DMS53 treated with DMSO at 0.1 percent for 48 hours (cell line): ENCODE data around the gene SPEG.

Source experiments
- DNase-seq: peaks from one replicate; lab custom pipeline; 2025; ENCODE audit not compliant: unreplicated experiment; lab: John Stamatoyannopoulos, UW

SPEG gene

DNA sequence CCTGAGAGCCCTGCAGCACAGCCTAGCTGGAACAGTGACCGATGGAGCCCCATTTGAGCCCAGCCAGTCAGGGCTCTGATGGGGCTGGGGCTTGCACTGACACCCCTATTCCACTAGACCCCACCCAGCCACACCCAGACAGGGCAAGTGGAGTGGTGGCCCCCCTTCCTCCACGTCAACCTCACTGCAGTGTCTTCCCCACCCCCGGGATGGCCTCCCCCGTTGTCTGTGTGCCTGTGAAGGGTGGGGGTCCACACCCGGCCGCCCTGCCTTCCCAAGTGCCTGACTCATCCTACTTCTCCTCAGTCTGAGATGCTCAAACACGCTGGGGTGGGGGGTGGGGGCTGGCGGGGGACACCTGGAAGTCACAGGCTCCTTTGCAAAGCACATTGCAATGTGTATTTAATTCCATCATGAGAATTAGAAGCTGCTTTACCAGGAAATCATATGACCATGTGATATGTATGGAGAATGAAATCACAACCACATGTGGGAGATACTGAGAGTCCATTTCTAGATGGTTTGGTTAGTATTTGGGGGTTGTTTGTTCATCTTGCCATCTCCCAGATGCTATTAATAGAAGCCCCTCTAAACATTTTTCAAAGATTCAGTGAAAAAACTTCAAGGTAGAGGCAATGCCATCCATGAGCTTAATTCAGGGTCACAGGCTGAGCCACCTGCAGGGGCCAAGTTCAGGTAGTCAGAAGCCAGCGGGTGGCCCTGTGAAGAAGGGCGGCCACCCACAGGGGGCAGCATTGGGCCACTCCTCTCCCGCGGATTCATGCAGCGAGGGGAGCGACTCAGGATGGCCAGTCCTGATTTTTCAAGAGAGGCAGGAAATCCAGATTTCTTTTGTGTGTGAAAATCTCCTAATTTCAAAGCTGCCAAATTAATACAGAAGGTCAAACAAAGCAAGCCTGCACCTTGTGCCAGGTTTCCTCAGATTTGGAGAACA lies 41.3 kb downstream of the SPEG start:
- peak; percentile 58 for DNase-seq

- no peak for DNase-seq
Measured at GRCh38 chr2:219476652-219477151, 42.1 kb downstream of the SPEG start.

GRCh38 chr2:219477179-219477578 lies 42.5 kb downstream of the SPEG start:
- no peak for DNase-seq

GRCh38 chr2:219477815-219478214 lies 43.2 kb downstream of the SPEG start:
- no peak for DNase-seq

GRCh38 chr2:219478916-219479315 lies 44.3 kb downstream of the SPEG start:
- no peak for DNase-seq

DNA sequence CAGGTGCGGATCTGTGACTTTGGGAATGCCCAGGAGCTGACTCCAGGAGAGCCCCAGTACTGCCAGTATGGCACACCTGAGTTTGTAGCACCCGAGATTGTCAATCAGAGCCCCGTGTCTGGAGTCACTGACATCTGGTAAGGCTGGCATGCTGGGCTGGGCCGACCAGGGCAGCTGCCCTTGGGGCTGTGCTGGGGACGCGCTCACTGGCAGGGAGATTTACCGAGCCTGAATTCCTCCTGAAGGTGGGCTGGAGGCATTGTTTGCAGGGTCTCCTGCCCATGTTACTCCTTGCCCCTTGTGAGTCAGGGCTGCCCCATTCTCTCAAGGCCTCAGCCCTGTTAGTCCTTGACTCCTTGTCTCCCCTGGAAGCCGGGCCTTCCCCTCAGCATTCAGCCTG lies 45.4 kb downstream of the SPEG start:
- no peak for DNase-seq

DNA sequence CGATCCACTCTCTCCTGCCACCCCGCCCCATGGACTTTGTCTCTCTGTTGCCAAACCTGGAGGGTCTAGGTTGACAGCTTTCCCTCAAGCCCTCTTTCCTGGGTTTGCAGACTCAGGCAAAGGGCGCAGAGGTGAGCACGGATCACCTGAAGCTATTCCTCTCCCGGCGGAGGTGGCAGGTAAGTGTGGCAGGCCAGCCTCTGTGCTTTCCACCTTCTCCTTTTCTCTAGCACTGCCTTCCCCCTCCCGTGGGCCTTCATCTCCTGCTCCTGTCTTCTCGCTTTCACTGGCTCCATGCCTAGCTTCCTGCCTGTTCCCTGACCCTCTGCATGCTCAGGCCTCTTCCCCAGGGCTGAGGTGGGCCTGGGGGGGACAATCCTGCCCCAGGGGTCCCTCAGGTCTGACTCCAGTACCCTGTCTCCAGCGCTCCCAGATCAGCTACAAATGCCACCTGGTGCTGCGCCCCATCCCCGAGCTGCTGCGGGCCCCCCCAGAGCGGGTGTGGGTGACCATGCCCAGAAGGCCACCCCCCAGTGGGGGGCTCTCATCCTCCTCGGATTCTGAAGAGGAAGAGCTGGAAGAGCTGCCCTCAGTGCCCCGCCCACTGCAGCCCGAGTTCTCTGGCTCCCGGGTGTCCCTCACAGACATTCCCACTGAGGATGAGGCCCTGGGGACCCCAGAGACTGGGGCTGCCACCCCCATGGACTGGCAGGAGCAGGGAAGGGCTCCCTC lies 48.2 kb downstream of the SPEG start:
- DNase-seq: no peak

DNA sequence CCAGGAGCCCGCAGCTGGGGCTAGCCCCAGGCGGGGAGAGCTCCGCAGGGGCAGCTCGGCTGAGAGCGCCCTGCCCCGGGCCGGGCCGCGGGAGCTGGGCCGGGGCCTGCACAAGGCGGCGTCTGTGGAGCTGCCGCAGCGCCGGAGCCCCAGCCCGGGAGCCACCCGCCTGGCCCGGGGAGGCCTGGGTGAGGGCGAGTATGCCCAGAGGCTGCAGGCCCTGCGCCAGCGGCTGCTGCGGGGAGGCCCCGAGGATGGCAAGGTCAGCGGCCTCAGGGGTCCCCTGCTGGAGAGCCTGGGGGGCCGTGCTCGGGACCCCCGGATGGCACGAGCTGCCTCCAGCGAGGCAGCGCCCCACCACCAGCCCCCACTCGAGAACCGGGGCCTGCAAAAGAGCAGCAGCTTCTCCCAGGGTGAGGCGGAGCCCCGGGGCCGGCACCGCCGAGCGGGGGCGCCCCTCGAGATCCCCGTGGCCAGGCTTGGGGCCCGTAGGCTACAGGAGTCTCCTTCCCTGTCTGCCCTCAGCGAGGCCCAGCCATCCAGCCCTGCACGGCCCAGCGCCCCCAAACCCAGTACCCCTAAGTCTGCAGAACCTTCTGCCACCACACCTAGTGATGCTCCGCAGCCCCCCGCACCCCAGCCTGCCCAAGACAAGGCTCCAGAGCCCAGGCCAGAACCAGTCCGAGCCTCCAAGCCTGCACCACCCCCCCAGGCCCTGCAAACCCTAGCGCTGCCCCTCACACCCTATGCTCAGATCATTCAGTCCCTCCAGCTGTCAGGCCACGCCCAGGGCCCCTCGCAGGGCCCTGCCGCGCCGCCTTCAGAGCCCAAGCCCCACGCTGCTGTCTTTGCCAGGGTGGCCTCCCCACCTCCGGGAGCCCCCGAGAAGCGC lies 49.1 kb downstream of the SPEG start:
- no peak for DNase-seq

DNA sequence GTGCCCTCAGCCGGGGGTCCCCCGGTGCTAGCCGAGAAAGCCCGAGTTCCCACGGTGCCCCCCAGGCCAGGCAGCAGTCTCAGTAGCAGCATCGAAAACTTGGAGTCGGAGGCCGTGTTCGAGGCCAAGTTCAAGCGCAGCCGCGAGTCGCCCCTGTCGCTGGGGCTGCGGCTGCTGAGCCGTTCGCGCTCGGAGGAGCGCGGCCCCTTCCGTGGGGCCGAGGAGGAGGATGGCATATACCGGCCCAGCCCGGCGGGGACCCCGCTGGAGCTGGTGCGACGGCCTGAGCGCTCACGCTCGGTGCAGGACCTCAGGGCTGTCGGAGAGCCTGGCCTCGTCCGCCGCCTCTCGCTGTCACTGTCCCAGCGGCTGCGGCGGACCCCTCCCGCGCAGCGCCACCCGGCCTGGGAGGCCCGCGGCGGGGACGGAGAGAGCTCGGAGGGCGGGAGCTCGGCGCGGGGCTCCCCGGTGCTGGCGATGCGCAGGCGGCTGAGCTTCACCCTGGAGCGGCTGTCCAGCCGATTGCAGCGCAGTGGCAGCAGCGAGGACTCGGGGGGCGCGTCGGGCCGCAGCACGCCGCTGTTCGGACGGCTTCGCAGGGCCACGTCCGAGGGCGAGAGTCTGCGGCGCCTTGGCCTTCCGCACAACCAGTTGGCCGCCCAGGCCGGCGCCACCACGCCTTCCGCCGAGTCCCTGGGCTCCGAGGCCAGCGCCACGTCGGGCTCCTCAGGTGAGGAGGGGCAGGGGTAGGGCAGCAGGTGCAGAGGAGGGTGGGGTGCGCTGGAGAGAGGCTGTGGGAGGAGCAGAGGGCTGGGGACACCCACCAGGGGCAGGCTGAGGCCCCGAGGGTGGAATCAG lies 49.9 kb downstream of the SPEG start:
- DNase-seq: no peak

- no peak for DNase-seq
Measured at GRCh38 chr2:219485201-219485580, 50.5 kb downstream of the SPEG start.

GRCh38 chr2:219486380-219486959 lies 51.8 kb downstream of the SPEG start:
- no peak for DNase-seq

- no peak for DNase-seq
Measured at GRCh38 chr2:219488149-219488843, 53.7 kb downstream of the SPEG start.

- DNase-seq: no peak
Measured at GRCh38 chr2:219488844-219489194, 54.2 kb downstream of the SPEG start.

DNA sequence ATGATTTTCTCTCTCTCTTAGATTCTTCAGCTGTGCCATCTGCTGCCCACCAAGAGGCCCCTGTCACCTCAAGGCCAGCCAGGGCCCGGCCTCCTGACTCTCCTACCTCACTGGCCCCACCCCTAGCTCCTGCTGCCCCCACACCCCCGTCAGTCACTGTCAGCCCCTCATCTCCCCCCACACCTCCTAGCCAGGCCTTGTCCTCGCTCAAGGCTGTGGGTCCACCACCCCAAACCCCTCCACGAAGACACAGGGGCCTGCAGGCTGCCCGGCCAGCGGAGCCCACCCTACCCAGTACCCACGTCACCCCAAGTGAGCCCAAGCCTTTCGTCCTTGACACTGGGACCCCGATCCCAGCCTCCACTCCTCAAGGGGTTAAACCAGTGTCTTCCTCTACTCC lies 54.7 kb downstream of the SPEG start:
- no peak for DNase-seq

DNA sequence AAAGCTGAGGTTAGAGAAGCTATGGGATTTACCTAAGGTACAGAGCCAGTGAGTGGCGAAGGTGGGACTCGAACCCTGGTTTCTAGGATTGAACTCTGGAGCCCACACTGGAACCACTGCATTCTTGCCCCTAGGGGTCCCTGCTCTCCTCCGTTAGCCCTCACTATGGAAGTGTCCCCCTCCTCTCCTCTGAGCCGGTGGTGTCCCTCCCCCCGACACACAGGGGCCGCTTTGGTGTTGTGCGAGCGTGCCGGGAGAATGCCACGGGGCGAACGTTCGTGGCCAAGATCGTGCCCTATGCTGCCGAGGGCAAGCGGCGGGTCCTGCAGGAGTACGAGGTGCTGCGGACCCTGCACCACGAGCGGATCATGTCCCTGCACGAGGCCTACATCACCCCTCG lies 55.5 kb downstream of the SPEG start:
- DNase-seq: no peak

DNA sequence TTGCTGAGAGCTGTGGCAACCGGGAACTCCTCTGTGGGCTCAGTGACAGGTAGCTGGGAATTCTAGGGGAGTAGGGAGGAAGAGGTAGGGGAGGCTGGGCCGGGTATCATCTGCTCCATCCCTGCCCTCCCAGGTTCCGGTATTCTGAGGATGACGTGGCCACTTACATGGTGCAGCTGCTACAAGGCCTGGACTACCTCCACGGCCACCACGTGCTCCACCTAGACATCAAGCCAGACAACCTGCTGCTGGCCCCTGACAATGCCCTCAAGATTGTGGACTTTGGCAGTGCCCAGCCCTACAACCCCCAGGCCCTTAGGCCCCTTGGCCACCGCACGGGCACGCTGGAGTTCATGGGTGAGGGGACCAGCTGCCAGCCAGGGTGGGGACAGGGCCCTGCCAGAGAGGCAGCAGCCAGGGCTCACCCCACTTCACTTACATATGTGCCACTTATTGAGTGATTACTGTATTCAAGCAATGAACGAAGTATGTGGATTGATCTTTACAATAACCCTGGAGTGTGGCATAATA lies 56.0 kb downstream of the SPEG start:
- DNase-seq: peak; percentile 10

- DNase-seq: no peak
Measured at GRCh38 chr2:219491278-219491963, 56.8 kb downstream of the SPEG start.

- no peak for DNase-seq
Measured at GRCh38 chr2:219492575-219492974, 57.9 kb downstream of the SPEG start.
